K562 (cell line): ENCODE measurements around the gene EPN2. TPM values are rescaled to one million over a fixed set of nuclear protein-coding genes. Genes with fewer than 3 reads are reported as not detected.

Source experiments
- ATAC-seq: fragments of 200-7000 bp; cut with Tn5 transposase; 3 replicates; pipeline ENCODE4 v1.9.1; 2020; ENCODE audit warnings: moderate library complexity
- BruUV-seq: library from RNA; stranded (reverse); fragments of 400-500 nt; replicated peaks from 2 replicates; lab custom pipeline; 2021; lab: Mats Ljungman, UMichigan
- CTCF ChIA-PET: fragments of 300-600 bp; formaldehyde crosslinking; extraction: SDS; loops from one replicate; lab custom pipeline; 2021; ENCODE audit warnings: low intra/inter-chr PET ratio; lab: Yijun Ruan, JAX
- POLR2A ChIA-PET: fragments of 300-600, 350-650 bp; sonication (Branson Sonifier 250); formaldehyde crosslinking; extraction: SDS; loops from one replicate; lab custom pipeline; 2021; ENCODE audit warnings: antibody characterized with exemption, inconsistent platforms; lab: Yijun Ruan, JAX
- DNase-seq, 4 experiments: peaks; one replicate each; pipeline versions ENCODE4 v3.0.0 to v3.0.0-alpha.2; 2011 to 2018; ENCODE audit warnings: low spot score in 3 of 4, mixed read lengths in 3 of 4; ENCODE audit errors: extremely low read depth in 1 of 4
- FAIRE-seq: peaks from 2 replicates; lab custom pipeline; 2011; peaks lifted over from hg19 to GRCh38; lab: Jason Lieb, UNC
- H2AFZ ChIP-seq: 2 replicates; pipeline ENCODE4 v1.6.0; 2011; ENCODE audit warnings: low read depth, low read length, control low read depth, inconsistent platforms
- H3K27ac ChIP-seq: fragments of 200-600 bp; 3 replicates; pipeline ENCODE4 v1.8.0; 2011; ENCODE audit warnings: low read depth, mild to moderate bottlenecking, control low read depth, inconsistent platforms, low read length, moderate library complexity, mixed read lengths; ENCODE audit errors: extremely low read depth
- H3K27me3 ChIP-seq, 2 experiments: fragments of 300-600 bp in 1 of 2; 2 replicates in 1 of 2; 3 replicates in 1 of 2; pipeline versions ENCODE4 v1.6.0 to v1.8.0; 2011; ENCODE audit warnings: inconsistent platforms in 2 of 2, low read length in 2 of 2, mild to moderate bottlenecking in 1 of 2, mixed read lengths in 1 of 2, moderate library complexity in 1 of 2; ENCODE audit not compliant: control insufficient read depth in 2 of 2, insufficient read depth in 2 of 2
- H3K36me3 ChIP-seq: fragments of 300-600 bp; 3 replicates; pipeline ENCODE4 v1.8.0; 2011; ENCODE audit warnings: mild to moderate bottlenecking, low read length, inconsistent platforms; ENCODE audit not compliant: control insufficient read depth, insufficient read depth
- H3K4me1 ChIP-seq, 2 experiments: fragments of 200-600 bp in 1 of 2; replicated peaks in 1 of 2; 2 replicates in 1 of 2; 3 replicates in 1 of 2; pipeline versions ENCODE4 v1.5.1 to v1.8.0; 2011; ENCODE audit warnings: inconsistent platforms in 2 of 2, low read length in 2 of 2, mild to moderate bottlenecking in 1 of 2, mixed read lengths in 1 of 2, moderate library complexity in 1 of 2; ENCODE audit not compliant: control insufficient read depth in 2 of 2, insufficient read depth in 2 of 2
- H3K4me2 ChIP-seq: 2 replicates; pipeline ENCODE4 v1.6.1; 2011; ENCODE audit warnings: low read length, control low read depth, inconsistent platforms, mixed read lengths; ENCODE audit not compliant: insufficient read depth
- H3K4me3 ChIP-seq: fragments of 200-600 bp; sonication (generic), shearing (Covaris generic); 2 replicates; pipeline ENCODE4 v1.5.1; 2016; ENCODE audit warnings: control low read depth, inconsistent platforms
- H3K79me2 ChIP-seq: fragments of 200-600 bp; 3 replicates; pipeline ENCODE4 v1.8.0; 2011; ENCODE audit warnings: low read length, inconsistent platforms; ENCODE audit not compliant: control insufficient read depth, insufficient read depth
- H3K9ac ChIP-seq, 2 experiments: 2 replicates each; pipeline versions ENCODE4 v1.6.0 to v1.6.1; 2011; ENCODE audit warnings: low read depth in 2 of 2, low read length in 2 of 2, control low read depth in 1 of 2, inconsistent platforms in 1 of 2, mild to moderate bottlenecking in 1 of 2, mixed read lengths in 1 of 2; ENCODE audit not compliant: insufficient read depth in 1 of 2
- H3K9me1 ChIP-seq: one replicate; pipeline ENCODE4 v1.6.0; 2011; ENCODE audit warnings: inconsistent platforms, mild to moderate bottlenecking, low read length, moderate library complexity; ENCODE audit not compliant: control insufficient read depth, insufficient read depth
- H3K9me3 ChIP-seq: replicated peaks from 2 replicates; pipeline ENCODE4 v1.5.1; 2011; ENCODE audit warnings: low read depth, low read length, inconsistent platforms; ENCODE audit not compliant: control insufficient read depth, insufficient read depth
- H4K20me1 ChIP-seq: replicated peaks from 2 replicates; pipeline ENCODE4 v1.6.1; 2011; ENCODE audit warnings: low read length, inconsistent platforms, mixed read lengths; ENCODE audit not compliant: control insufficient read depth, insufficient read depth
- BRD4 ChIP-seq: fragments of 200-600 bp; sonication (generic); IDR thresholded peaks from 2 replicates; pipeline ENCODE4 v1.6.1; 2017; ENCODE audit warnings: inconsistent platforms
- CEBPG ChIP-seq, 3 experiments: fragments of 200-800 bp in 1 of 3; sonication (Bioruptor generic) in 1 of 3; sonication (generic) in 1 of 3; formaldehyde crosslinking in 1 of 3; IDR thresholded peaks in 2 of 3; conservative IDR thresholded peaks in 1 of 3; 2 replicates each; pipeline versions ENCODE4 v1.6.1 to v1.8.0; 2016 to 2022; ENCODE audit warnings: missing compliant biosample characterization in 2 of 3, missing genetic modification characterization in 2 of 3, mild to moderate bottlenecking in 1 of 3, missing genetic modification reagents in 1 of 3
- E2F5 ChIP-seq: sonication (generic); formaldehyde crosslinking; IDR thresholded peaks from 2 replicates; pipeline ENCODE4 v1.8.0; 2022; ENCODE audit warnings: mild to moderate bottlenecking, missing genetic modification reagents
- GTF2F1 ChIP-seq: IDR thresholded peaks from 2 replicates; pipeline ENCODE4 v1.6.1; 2011; ENCODE audit warnings: low read depth, low read length, improper control_type of control experiment
- KAT8 ChIP-seq: fragments of 450-650 bp; IDR thresholded peaks from 2 replicates; pipeline ENCODE4 v1.6.1; 2016; ENCODE audit warnings: low read depth, mild to moderate bottlenecking
- MYBL2 ChIP-seq, 2 experiments: fragments of 450-650 bp in 1 of 2; sonication (generic) in 1 of 2; formaldehyde crosslinking in 1 of 2; IDR thresholded peaks; 2 replicates each; pipeline versions ENCODE4 v1.6.1 to v1.8.1; 2017 to 2022; ENCODE audit warnings: borderline replicate concordance in 1 of 2, inconsistent platforms in 1 of 2, low read depth in 1 of 2, mild to moderate bottlenecking in 1 of 2, missing genetic modification reagents in 1 of 2, moderate library complexity in 1 of 2
- SAP30 ChIP-seq: fragments of 200-600 bp; sonication (generic); IDR thresholded peaks from 2 replicates; pipeline ENCODE4 v1.6.1; 2012; ENCODE audit warnings: borderline replicate concordance, low read depth, mild to moderate bottlenecking, moderate library complexity, low read length, control low read depth, inconsistent platforms; ENCODE audit not compliant: insufficient read depth, poor library complexity, severe bottlenecking
- ZFP91 ChIP-seq: sonication (generic); formaldehyde crosslinking; IDR thresholded peaks from 2 replicates; pipeline ENCODE4 v1.8.0; 2022; ENCODE audit warnings: mild to moderate bottlenecking, missing genetic modification reagents
- ZNF449 ChIP-seq: fragments of 250-450 bp; sonication (Bioruptor Pico); IDR thresholded peaks from 2 replicates; pipeline ENCODE4 v1.8.0; 2022; ENCODE audit warnings: moderate library complexity, mild to moderate bottlenecking, inconsistent platforms
- ZZZ3 ChIP-seq: fragments of 450-650 bp; IDR thresholded peaks from 2 replicates; pipeline ENCODE4 v1.6.1; 2016; ENCODE audit warnings: antibody characterized with exemption, mild to moderate bottlenecking, moderate library complexity
- WGBS: fragments of 100-300 bp; shearing (Covaris generic); methylation state at CpG from one replicate; pipeline ENCODE4 v1.1.6; 2016; ENCODE audit warnings: low coverage, mixed read lengths; ENCODE audit not compliant: insufficient coverage; ENCODE audit errors: missing lambda C conversion rate; 5-methylcytosine and 5-hydroxymethylcytosine counted together
- in situ Hi-C: fragments of 300-500 bp; cut with MboI; formaldehyde crosslinking; loops from 4 replicates; pipeline ENCODE4 v1.15.0; 2018; ENCODE audit warnings: inconsistent platforms, mixed read lengths
- intact Hi-C: fragments of 100-400 bp; cut with micrococcal nuclease; formaldehyde crosslinking; loops from 2 replicates; pipeline ENCODE4 v1.14.2; 2022
- polyA plus RNA-seq, 8 experiments: library from polyadenylated mRNA; depleted of rRNA in 4 of 8; stranded (reverse) in 5 of 8; unstranded in 3 of 8; fragments of >200 nt; fragmentation: Nextera tagmentation in 2 of 8; fragmentation: Illumina TruSeq in 1 of 8; extraction: Ambion mirVana in 2 of 8; extraction: Trizol in 1 of 8; gene quantifications; 2 replicates each; pipeline versions ENCODE4 v1.2.1 to v1.2.3, GENCODE V29; 2011 to 2014; ENCODE audit warnings: inconsistent platforms in 1 of 8, missing spikeins in 1 of 8
- total RNA-seq, 7 experiments: library from RNA; depleted of rRNA in 6 of 7; stranded (reverse); fragments of >200 nt in 6 of 7; fragmentation: Illumina TruSeq in 2 of 7; extraction: Trizol in 2 of 7; gene quantifications; 2 replicates each; pipeline versions ENCODE4 v1.2.1 to v1.2.3, GENCODE V29; 2011 to 2021; ENCODE audit warnings: low replicate concordance in 1 of 7
- TF ChIP-seq, protein P1 (sequence below): fragments of 450-650 bp; IDR thresholded peaks from 2 replicates; pipeline ENCODE4 v1.6.1; 2016
- TF ChIP-seq, protein P2 (sequence below): sonication (generic); formaldehyde crosslinking; IDR thresholded peaks from 2 replicates; pipeline ENCODE4 v1.8.1; 2023; ENCODE audit warnings: mild to moderate bottlenecking, missing genetic modification reagents

Gene EPN2
- total and polyA plus RNA-seq, 9 of the 15 experiments (the other 6 are each of a cell fraction or from before 2014, with no cell fraction given), result 1.0 to 12.9 (median 8.9) TPM

DNA sequence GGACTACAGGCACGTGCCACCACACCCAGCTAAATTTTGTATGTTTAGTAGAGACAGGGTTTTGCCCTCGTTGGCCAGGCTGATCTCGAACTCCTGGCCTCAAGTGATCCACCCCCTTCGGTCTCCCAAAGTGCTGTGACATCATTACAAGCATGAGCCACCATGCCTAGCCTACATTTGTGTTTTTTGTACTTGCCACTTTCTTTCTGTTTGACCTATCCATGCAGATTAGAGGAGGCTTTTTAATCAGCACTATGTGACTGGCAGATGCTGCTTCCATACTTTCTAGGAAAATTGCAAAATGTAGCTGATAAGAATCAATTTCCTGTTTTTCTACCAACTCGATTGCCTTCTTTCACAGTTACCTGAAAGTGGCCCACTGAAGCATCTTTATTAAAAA lies 68.1 kb downstream of the EPN2 start:
- Histone ChIP-seq H3K36me3 (peaks cover 3% of the 10 kb centered on the region; the same call in 1 of the 3 replicates), H3K79me2 (peaks cover 7% of the 10 kb centered on the region; the same call in 1 of the 3 replicates), H3K9me1 (peaks cover 7% of the 10 kb centered on the region), H4K20me1 (no peaks in the 10 kb centered on the region), H3K9ac (peak overlapping the region; percentile 20 to 78; a peak in 2 of 4 replicates), H3K4me1 (peaks cover 26 to 34% of the 10 kb centered on the region in 2 experiments), H3K27ac (peak overlapping the region; percentile 85; the same call in 2 of the 3 replicates), H3K27me3 (no peaks in the 10 kb centered on the region), H3K4me3 (no peak overlapping the region), H3K4me2 (peak overlapping the region; percentile 25; the same call in 1 of the 2 replicates), H2AFZ (no peak overlapping the region), H3K9me3 (no peaks in the 10 kb centered on the region)
- 34% methylated on average over 5 of the region's 5 CpGs for WGBS
- in situ Hi-C loops, result no loop called here
- ChIA-PET CTCF (no interaction called here), POLR2A (interaction anchor here (1.2 kb wide), 1 partner anchor 17 kb away, joined by 3 read pairs; no protein-coding TSS in a partner anchor)
- peak; percentile 71 for FAIRE-seq
- BruUV-seq, result no TSS peak
- no peak for ATAC-seq
- peak in 1 of 4 experiments; percentile 8 for DNase-seq
- intact Hi-C loops, result no loop called here
- TF ChIP-seq ZZZ3, result no peak
- TF ChIP-seq, protein P1, sequence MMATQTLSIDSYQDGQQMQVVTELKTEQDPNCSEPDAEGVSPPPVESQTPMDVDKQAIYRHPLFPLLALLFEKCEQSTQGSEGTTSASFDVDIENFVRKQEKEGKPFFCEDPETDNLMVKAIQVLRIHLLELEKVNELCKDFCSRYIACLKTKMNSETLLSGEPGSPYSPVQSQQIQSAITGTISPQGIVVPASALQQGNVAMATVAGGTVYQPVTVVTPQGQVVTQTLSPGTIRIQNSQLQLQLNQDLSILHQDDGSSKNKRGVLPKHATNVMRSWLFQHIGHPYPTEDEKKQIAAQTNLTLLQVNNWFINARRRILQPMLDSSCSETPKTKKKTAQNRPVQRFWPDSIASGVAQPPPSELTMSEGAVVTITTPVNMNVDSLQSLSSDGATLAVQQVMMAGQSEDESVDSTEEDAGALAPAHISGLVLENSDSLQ, result peak; percentile 55; the same call in 1 of the 2 replicates
- no peak for TF ChIP-seq E2F5 (CRISPR knock-in tag)
- no peak for TF ChIP-seq GTF2F1
- no peak for TF ChIP-seq BRD4
- no peak for TF ChIP-seq KAT8
- no peak for TF ChIP-seq ZFP91 (CRISPR knock-in tag)
- TF ChIP-seq, protein P2, sequence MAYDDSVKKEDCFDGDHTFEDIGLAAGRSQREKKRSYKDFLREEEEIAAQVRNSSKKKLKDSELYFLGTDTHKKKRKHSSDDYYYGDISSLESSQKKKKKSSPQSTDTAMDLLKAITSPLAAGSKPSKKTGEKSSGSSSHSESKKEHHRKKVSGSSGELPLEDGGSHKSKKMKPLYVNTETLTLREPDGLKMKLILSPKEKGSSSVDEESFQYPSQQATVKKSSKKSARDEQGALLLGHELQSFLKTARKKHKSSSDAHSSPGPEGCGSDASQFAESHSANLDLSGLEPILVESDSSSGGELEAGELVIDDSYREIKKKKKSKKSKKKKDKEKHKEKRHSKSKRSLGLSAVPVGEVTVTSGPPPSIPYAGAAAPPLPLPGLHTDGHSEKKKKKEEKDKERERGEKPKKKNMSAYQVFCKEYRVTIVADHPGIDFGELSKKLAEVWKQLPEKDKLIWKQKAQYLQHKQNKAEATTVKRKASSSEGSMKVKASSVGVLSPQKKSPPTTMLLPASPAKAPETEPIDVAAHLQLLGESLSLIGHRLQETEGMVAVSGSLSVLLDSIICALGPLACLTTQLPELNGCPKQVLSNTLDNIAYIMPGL (CRISPR knock-in tag), result no peak
- TF ChIP-seq CEBPG (CRISPR knock-in tag; IDR thresholded peaks at IDR 0.05), result no peak
- TF ChIP-seq CEBPG (tag; conservative IDR thresholded peaks at IDR 0.05 in 1 of 2, IDR thresholded peaks at IDR 0.05 in 1 of 2), result peak in 1 of 2 experiments; percentile 55; a peak in 1 of 4 replicates
- TF ChIP-seq SAP30, result no peak
- TF ChIP-seq ZNF449 (CRISPR knock-in tag), result no peak
- no peak for TF ChIP-seq MYBL2 (IDR thresholded peaks at IDR 0.05; ENCODE audit: low read depth)
- TF ChIP-seq MYBL2 (CRISPR knock-in tag; IDR thresholded peaks at IDR 0.05; ENCODE audit: borderline replicate concordance), result no peak
